ENCODE data around the gene SPATA21. TPM values are rescaled to one million over a fixed set of nuclear protein-coding genes. Genes with fewer than 3 reads are reported as not detected.

SPATA21 gene
- total and polyA plus RNA-seq, 3 experiments from 2014 or later: not detected

- DNase-seq: no peak
- peaks cover 27 to 57% (median 41%) of the 10 kb centered on the region in 3 donors for H3K4me1 Mint-ChIP-seq
- ChIA-PET POLR2A (interaction anchor here (0.6 kb wide), 1 partner anchor 10 kb away, joined by 4 read pairs; no protein-coding TSS in a partner anchor), CTCF (interaction anchor here (2.3 kb wide), 1 partner anchor 9 kb away, joined by 7 read pairs; the partner anchor contains the start of gene NECAP2)
- peak overlapping the region in 1 of 7 donors; percentile 53 for H3K4me3 Mint-ChIP-seq
- H3K9me3 Mint-ChIP-seq: no peaks in the 10 kb centered on the region
- no peaks in the 10 kb centered on the region for H3K27me3 ChIP-seq (ENCODE audit: insufficient read depth, low read length, poor library complexity, severe bottlenecking)
- H3K27me3 Mint-ChIP-seq: no peaks in the 10 kb centered on the region
- H3K4me1 ChIP-seq (ENCODE audit: insufficient read depth, low read length): peaks cover 20% of the 10 kb centered on the region
- no peak overlapping the region for H3K4me3 ChIP-seq (ENCODE audit: low read length)
- H3K9me3 ChIP-seq (ENCODE audit: low read length): no peaks in the 10 kb centered on the region
- H3K36me3 ChIP-seq (ENCODE audit: insufficient read depth, low read length): peaks cover 81% of the 10 kb centered on the region
- peaks cover 7 to 88% (median 18%) of the 10 kb centered on the region in 3 donors for H3K36me3 Mint-ChIP-seq
- H3K27ac Mint-ChIP-seq: peak overlapping the region in 3 of 8 donors; percentile 35 to 78 (median 70)
- H3K27ac ChIP-seq (ENCODE audit: low read depth, low read length): no peak overlapping the region
These were observed 11.8 kb upstream of the SPATA21 start for GRCh38 chr1:16449065-16449464.

GRCh38 chr1:16447641-16448040 is 10.4 kb upstream of the SPATA21 start:
- peaks cover 34% of the 10 kb centered on the region for H3K4me1 ChIP-seq (ENCODE audit: insufficient read depth, low read length)
- DNase-seq: no peak
- ChIA-PET POLR2A (interaction anchor here (0.5 to 0.6 kb wide), 2 partner anchors 24 to 53 kb away, joined by 3 read pairs; no protein-coding TSS in a partner anchor), CTCF (no interaction called here)
- H3K36me3 ChIP-seq (ENCODE audit: insufficient read depth, low read length): peaks cover 88% of the 10 kb centered on the region
- no peak overlapping the region for H3K4me3 Mint-ChIP-seq
- H3K4me3 ChIP-seq (ENCODE audit: low read length): no peak overlapping the region
- no peaks in the 10 kb centered on the region for H3K9me3 Mint-ChIP-seq
- no peaks in the 10 kb centered on the region for H3K27me3 ChIP-seq (ENCODE audit: insufficient read depth, low read length, poor library complexity, severe bottlenecking)
- H3K9me3 ChIP-seq (ENCODE audit: low read length): no peaks in the 10 kb centered on the region
- peaks cover 7 to 91% (median 19%) of the 10 kb centered on the region in 3 donors for H3K36me3 Mint-ChIP-seq
- peak overlapping the region in 3 of 8 donors; percentile 29 to 47 (median 43) for H3K27ac Mint-ChIP-seq
- H3K4me1 Mint-ChIP-seq: peaks cover 37 to 71% (median 53%) of the 10 kb centered on the region in 3 donors
- H3K27ac ChIP-seq (ENCODE audit: low read depth, low read length): no peak overlapping the region
- H3K27me3 Mint-ChIP-seq: no peaks in the 10 kb centered on the region

- H3K9me3 Mint-ChIP-seq: no peaks in the 10 kb centered on the region
- ChIA-PET POLR2A (no interaction called here), CTCF (no interaction called here)
- no peak overlapping the region for H3K4me3 Mint-ChIP-seq
- Histone ChIP-seq H3K4me1 (ENCODE audit: insufficient read depth, low read length) (peaks cover 46% of the 10 kb centered on the region), H3K4me3 (ENCODE audit: low read length) (no peak overlapping the region), H3K27me3 (ENCODE audit: insufficient read depth, low read length, poor library complexity, severe bottlenecking) (no peaks in the 10 kb centered on the region), H3K27ac (ENCODE audit: low read depth, low read length) (no peak overlapping the region), H3K9me3 (ENCODE audit: low read length) (no peaks in the 10 kb centered on the region), H3K36me3 (ENCODE audit: insufficient read depth, low read length) (peaks cover 80% of the 10 kb centered on the region)
- H3K4me1 Mint-ChIP-seq: peaks cover 45 to 77% (median 60%) of the 10 kb centered on the region in 3 donors
- H3K27ac Mint-ChIP-seq: no peak overlapping the region
- no peak for DNase-seq
- H3K36me3 Mint-ChIP-seq: peaks cover 4 to 83% (median 17%) of the 10 kb centered on the region in 3 donors
- no peaks in the 10 kb centered on the region for H3K27me3 Mint-ChIP-seq
These were observed 8.9 kb upstream of the SPATA21 start for GRCh38 chr1:16446116-16446515.

DNA sequence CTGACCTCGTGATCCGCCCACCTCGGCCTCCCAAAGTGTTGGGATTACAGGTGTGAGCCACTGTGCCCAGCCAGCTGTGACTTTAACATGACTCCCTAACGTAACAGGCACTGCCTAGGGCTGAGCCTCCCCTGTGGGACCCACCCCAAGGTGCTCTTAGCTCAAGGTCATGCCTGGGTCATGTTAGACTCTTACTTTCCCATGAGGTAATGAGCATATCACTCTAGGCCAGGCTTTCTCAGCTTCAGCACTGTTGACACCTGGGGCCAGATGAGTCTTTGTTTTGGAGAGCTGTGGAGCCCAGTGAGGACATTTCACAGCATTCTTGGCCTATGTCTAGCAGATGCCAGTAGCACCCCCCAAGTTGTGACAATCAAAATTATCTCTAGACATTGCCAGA is 7.8 kb upstream of the SPATA21 start:
- H3K36me3 Mint-ChIP-seq: peaks cover 4 to 79% (median 14%) of the 10 kb centered on the region in 3 donors
- ChIA-PET CTCF (no interaction called here), POLR2A (no interaction called here)
- no peaks in the 10 kb centered on the region for H3K9me3 Mint-ChIP-seq
- H3K27me3 ChIP-seq (ENCODE audit: insufficient read depth, low read length, poor library complexity, severe bottlenecking): no peaks in the 10 kb centered on the region
- H3K27me3 Mint-ChIP-seq: no peaks in the 10 kb centered on the region
- H3K4me3 Mint-ChIP-seq: no peak overlapping the region
- H3K27ac ChIP-seq (ENCODE audit: low read depth, low read length): no peak overlapping the region
- peaks cover 70% of the 10 kb centered on the region for H3K36me3 ChIP-seq (ENCODE audit: insufficient read depth, low read length)
- peak overlapping the region in 3 of 8 donors; percentile 17 to 82 (median 52) for H3K27ac Mint-ChIP-seq
- H3K4me1 ChIP-seq (ENCODE audit: insufficient read depth, low read length): peaks cover 50% of the 10 kb centered on the region
- H3K9me3 ChIP-seq (ENCODE audit: low read length): no peaks in the 10 kb centered on the region
- DNase-seq: no peak
- no peak overlapping the region for H3K4me3 ChIP-seq (ENCODE audit: low read length)
- peaks cover 47 to 77% (median 63%) of the 10 kb centered on the region in 3 donors for H3K4me1 Mint-ChIP-seq

DNA sequence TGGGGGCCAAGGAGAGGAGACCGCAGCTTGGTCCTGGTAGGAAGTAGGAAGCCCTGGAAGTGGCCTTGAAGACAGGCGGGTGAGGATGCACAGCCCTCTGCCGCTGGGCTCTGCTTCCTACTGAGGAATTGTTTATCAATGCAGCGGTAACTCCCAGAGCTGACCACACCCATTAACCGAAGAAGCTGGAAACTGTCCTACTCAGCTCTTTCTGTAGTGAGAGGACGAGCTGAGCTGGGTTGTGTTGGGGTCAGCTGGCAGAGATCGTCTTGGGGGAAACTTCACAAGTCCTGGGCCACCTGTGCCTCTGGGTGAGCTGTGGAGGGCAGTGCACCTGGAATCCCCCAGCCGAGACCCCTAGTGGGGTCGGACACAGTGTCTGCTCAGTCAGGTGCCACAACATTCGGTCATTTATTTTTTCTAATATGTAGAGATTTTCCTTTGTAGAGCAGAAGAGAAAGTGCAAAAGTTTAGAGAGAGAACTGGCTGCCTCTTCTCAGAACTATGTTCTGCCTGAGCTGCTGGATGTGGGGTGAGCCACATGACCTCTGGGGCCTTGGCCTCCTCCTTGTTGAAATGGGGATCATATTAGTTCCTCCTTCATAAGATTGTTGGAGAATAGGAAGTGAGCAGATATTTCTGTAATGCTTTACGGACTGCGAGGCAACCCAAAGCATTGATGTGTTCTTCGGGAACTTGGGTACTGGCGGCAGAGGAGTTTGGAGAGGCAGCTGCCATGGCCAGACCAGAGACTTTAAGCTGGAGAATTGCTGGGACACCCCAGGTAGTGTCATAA is 6.9 kb upstream of the SPATA21 start:
- no peaks in the 10 kb centered on the region for H3K9me3 Mint-ChIP-seq
- Histone ChIP-seq H3K27ac (ENCODE audit: low read depth, low read length) (peak overlapping the region; percentile 51), H3K4me3 (ENCODE audit: low read length) (no peak overlapping the region), H3K9me3 (ENCODE audit: low read length) (no peaks in the 10 kb centered on the region), H3K36me3 (ENCODE audit: insufficient read depth, low read length) (peaks cover 61% of the 10 kb centered on the region), H3K27me3 (ENCODE audit: insufficient read depth, low read length, poor library complexity, severe bottlenecking) (no peaks in the 10 kb centered on the region), H3K4me1 (ENCODE audit: insufficient read depth, low read length) (peaks cover 46% of the 10 kb centered on the region)
- peaks cover 41 to 69% (median 55%) of the 10 kb centered on the region in 3 donors for H3K4me1 Mint-ChIP-seq
- DNase-seq: no peak
- H3K4me3 Mint-ChIP-seq: no peak overlapping the region
- no peaks in the 10 kb centered on the region for H3K27me3 Mint-ChIP-seq
- peak overlapping the region in 4 of 8 donors; percentile 52 to 70 (median 61) for H3K27ac Mint-ChIP-seq
- peaks cover 4 to 70% (median 11%) of the 10 kb centered on the region in 3 donors for H3K36me3 Mint-ChIP-seq
- ChIA-PET POLR2A (no interaction called here), CTCF (interaction anchor here (0.7 kb wide), 1 partner anchor 70 kb away, joined by 3 read pairs; no protein-coding TSS in a partner anchor)

DNA sequence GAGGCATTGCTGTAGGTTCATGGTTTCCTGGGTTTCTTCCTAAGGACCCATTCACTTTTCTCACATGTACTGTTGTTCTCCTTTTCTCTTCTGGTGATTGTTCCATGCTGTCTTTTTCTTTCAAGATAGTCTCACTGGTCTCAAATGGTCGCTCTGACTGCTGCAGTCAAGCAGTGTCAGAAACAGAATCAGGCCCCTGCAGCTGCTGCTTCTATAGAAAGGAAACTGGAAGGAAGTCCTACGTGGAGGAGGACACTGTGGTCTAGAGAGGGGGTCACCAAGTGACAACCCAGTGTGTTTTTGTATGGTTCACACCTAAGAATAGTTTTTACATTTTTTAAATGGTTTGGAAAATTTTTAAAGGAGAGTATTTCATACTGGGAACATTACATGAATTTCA is 5.7 kb upstream of the SPATA21 start:
- DNase-seq: no peak
- H3K27me3 Mint-ChIP-seq: no peaks in the 10 kb centered on the region
- H3K4me3 Mint-ChIP-seq: peak overlapping the region in 5 of 7 donors; percentile 17 to 79 (median 52)
- no peaks in the 10 kb centered on the region for H3K27me3 ChIP-seq (ENCODE audit: insufficient read depth, low read length, poor library complexity, severe bottlenecking)
- H3K4me1 ChIP-seq (ENCODE audit: insufficient read depth, low read length): peaks cover 44% of the 10 kb centered on the region
- CTCF ChIA-PET: no interaction called here
- H3K4me3 ChIP-seq (ENCODE audit: low read length): no peak overlapping the region
- peaks cover 49% of the 10 kb centered on the region for H3K36me3 ChIP-seq (ENCODE audit: insufficient read depth, low read length)
- no peaks in the 10 kb centered on the region for H3K9me3 ChIP-seq (ENCODE audit: low read length)
- H3K27ac ChIP-seq (ENCODE audit: low read depth, low read length): peak overlapping the region; percentile 15
- POLR2A ChIA-PET: no interaction called here
- no peaks in the 10 kb centered on the region for H3K9me3 Mint-ChIP-seq
- peaks cover 4 to 58% (median 8%) of the 10 kb centered on the region in 3 donors for H3K36me3 Mint-ChIP-seq
- peak overlapping the region in 7 of 8 donors; percentile 31 to 95 (median 81) for H3K27ac Mint-ChIP-seq
- peaks cover 39 to 57% (median 44%) of the 10 kb centered on the region in 3 donors for H3K4me1 Mint-ChIP-seq

DNA sequence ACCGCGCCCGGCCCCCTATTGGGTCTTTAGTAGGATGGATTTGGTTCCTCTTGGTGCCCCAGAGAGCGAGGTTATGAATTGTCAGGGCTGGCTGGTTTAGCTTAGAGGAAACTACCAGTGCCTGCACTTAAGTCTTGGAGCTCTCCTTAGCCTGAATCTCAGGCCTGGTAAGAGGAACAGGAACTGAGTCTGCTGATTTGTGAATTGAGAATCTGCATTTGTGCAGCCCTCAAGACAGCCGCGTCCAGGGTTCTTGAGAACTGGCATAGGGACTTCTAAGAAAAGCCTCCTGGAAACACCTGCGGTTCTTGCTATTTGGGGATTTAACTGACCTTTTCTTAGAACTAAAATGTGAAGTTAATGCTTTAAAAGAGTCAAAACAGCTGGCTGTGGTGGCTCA is 5.0 kb upstream of the SPATA21 start:
- Mint-ChIP-seq H3K4me3 (peak overlapping the region; percentile 93 to 98 (median 95)), H3K27me3 (no peaks in the 10 kb centered on the region), H3K4me1 (peaks cover 34 to 50% (median 38%) of the 10 kb centered on the region in 3 donors), H3K27ac (peak overlapping the region in 7 of 8 donors; percentile 10 to 96 (median 57)), H3K36me3 (peaks cover 4 to 51% (median 6%) of the 10 kb centered on the region in 3 donors), H3K9me3 (no peaks in the 10 kb centered on the region)
- no peak for DNase-seq
- Histone ChIP-seq H3K4me1 (ENCODE audit: insufficient read depth, low read length) (peaks cover 39% of the 10 kb centered on the region), H3K27ac (ENCODE audit: low read depth, low read length) (peak overlapping the region; percentile 32), H3K9me3 (ENCODE audit: low read length) (no peaks in the 10 kb centered on the region), H3K4me3 (ENCODE audit: low read length) (no peak overlapping the region), H3K27me3 (ENCODE audit: insufficient read depth, low read length, poor library complexity, severe bottlenecking) (no peaks in the 10 kb centered on the region), H3K36me3 (ENCODE audit: insufficient read depth, low read length) (peaks cover 42% of the 10 kb centered on the region)
- POLR2A ChIA-PET: interaction anchor here (0.7 to 1.1 kb wide), 2 partner anchors 8 to 71 kb away, joined by 3 to 7 read pairs; no protein-coding TSS in a partner anchor
- CTCF ChIA-PET: interaction anchor here (3.0 kb wide), 1 partner anchor 22 kb away, joined by 16 read pairs; no protein-coding TSS in a partner anchor

DNA sequence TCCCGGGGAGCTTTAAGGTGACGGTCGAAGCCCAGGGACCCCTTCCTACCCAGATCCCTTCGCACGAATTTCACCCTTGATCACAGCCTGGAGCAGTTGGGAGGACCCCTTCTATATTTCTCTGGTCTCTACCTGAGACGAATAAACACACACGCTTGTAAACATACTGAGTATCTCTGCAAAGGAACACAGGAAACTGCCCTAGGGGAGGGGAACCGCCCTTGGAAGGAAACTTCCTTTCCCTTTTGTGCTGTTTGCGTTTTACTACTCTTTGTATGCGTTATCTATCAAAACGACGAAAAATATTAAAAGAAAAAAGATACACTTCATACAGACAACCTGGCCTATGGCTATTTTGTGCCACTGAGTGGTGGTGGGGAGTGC is 4.0 kb upstream of the SPATA21 start:
- peak overlapping the region; percentile 87 for H3K4me3 ChIP-seq (ENCODE audit: low read length)
- no peaks in the 10 kb centered on the region for H3K9me3 Mint-ChIP-seq
- DNase-seq: peak in 1 of 5 donors; percentile 69
- no peaks in the 10 kb centered on the region for H3K9me3 ChIP-seq (ENCODE audit: low read length)
- POLR2A ChIA-PET: interaction anchor here (1.1 to 2.0 kb wide), 4 partner anchors 20 to 73 kb away, joined by 3 to 10 read pairs (median 6); partner anchors contain the start of gene SZRD1
- no peaks in the 10 kb centered on the region for H3K27me3 ChIP-seq (ENCODE audit: insufficient read depth, low read length, poor library complexity, severe bottlenecking)
- peak overlapping the region; percentile 93 to 98 (median 95) for H3K4me3 Mint-ChIP-seq
- H3K27me3 Mint-ChIP-seq: no peaks in the 10 kb centered on the region
- peak overlapping the region; percentile 90 to 99 (median 96) for H3K27ac Mint-ChIP-seq
- peaks cover 33 to 48% (median 35%) of the 10 kb centered on the region in 3 donors for H3K4me1 Mint-ChIP-seq
- H3K36me3 Mint-ChIP-seq: peaks cover 4 to 44% (median 5%) of the 10 kb centered on the region in 3 donors
- peaks cover 34% of the 10 kb centered on the region for H3K36me3 ChIP-seq (ENCODE audit: insufficient read depth, low read length)
- peak overlapping the region; percentile 98 for H3K27ac ChIP-seq (ENCODE audit: low read depth, low read length)
- CTCF ChIA-PET: interaction anchor here (0.7 to 3.0 kb wide), 7 partner anchors 8 to 56 kb away, joined by 3 to 16 read pairs (median 5); no protein-coding TSS in a partner anchor
- peaks cover 36% of the 10 kb centered on the region for H3K4me1 ChIP-seq (ENCODE audit: insufficient read depth, low read length)
